Hepatocyte (in vitro differentiated cells): ENCODE measurements around the gene CTCFL.

Source experiments
- EZH2 ChIP-seq: fragments of 200-600 bp; sonication (generic); IDR thresholded peaks from 2 replicates; pipeline ENCODE4 v1.6.1; 2016; ENCODE audit warnings: antibody characterized with exemption, mild to moderate bottlenecking, borderline replicate concordance
- TF ChIP-seq, protein P1 (sequence below): fragments of 200-600 bp; sonication (generic); IDR thresholded peaks from 2 replicates; pipeline ENCODE4 v1.5.1; 2016; ENCODE audit warnings: antibody characterized with exemption, mild to moderate bottlenecking; ENCODE audit not compliant: poor library complexity

DNA sequence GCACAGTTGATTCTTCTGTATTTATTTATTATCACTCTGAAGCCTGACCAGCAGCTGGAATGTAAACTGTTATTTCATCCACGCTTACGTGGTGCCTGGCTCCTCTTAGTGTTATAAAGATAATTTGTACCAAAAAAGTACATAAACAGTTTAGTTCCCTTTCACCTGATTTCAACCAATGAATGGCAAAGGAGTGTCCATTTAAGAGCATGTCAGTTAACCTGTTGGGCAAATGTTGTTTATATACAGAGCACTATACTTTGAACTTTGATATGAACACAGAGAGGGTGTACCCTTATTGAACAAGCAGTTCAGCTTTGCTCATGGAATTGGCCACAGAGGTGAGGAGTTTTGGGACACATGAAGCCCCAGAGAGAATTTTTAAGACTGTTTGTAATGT, 7.2 kb upstream of the CTCFL start:
- TF ChIP-seq, protein P1, sequence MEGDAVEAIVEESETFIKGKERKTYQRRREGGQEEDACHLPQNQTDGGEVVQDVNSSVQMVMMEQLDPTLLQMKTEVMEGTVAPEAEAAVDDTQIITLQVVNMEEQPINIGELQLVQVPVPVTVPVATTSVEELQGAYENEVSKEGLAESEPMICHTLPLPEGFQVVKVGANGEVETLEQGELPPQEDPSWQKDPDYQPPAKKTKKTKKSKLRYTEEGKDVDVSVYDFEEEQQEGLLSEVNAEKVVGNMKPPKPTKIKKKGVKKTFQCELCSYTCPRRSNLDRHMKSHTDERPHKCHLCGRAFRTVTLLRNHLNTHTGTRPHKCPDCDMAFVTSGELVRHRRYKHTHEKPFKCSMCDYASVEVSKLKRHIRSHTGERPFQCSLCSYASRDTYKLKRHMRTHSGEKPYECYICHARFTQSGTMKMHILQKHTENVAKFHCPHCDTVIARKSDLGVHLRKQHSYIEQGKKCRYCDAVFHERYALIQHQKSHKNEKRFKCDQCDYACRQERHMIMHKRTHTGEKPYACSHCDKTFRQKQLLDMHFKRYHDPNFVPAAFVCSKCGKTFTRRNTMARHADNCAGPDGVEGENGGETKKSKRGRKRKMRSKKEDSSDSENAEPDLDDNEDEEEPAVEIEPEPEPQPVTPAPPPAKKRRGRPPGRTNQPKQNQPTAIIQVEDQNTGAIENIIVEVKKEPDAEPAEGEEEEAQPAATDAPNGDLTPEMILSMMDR = no peak
- TF ChIP-seq EZH2 = no peak
